Stimulated activated CD4-positive, alpha-beta T cell treated with anti-CD3 and anti-CD28 coated beads, TNF-alpha, amount 100 ng/mL, for 1 hour (primary cell): ENCODE measurements around the gene GCLM.
A peak's percentile ranks its signal among the peaks of the same experiment; 100 is the strongest.
"Not testable (repeated sequence)": the region's sequence is repeated elsewhere in the genome, so short reads cannot be mapped to it uniquely, and the experiment has no call there.

Experiments used
- DNase-seq, 3 donors: peaks; one replicate each; pipeline ENCODE4 v3.0.0-alpha.2; 2020; ENCODE audit warnings: low read depth in 3 of 3, low spot score in 1 of 3

GCLM gene, protein sequence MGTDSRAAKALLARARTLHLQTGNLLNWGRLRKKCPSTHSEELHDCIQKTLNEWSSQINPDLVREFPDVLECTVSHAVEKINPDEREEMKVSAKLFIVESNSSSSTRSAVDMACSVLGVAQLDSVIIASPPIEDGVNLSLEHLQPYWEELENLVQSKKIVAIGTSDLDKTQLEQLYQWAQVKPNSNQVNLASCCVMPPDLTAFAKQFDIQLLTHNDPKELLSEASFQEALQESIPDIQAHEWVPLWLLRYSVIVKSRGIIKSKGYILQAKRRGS

DNA sequence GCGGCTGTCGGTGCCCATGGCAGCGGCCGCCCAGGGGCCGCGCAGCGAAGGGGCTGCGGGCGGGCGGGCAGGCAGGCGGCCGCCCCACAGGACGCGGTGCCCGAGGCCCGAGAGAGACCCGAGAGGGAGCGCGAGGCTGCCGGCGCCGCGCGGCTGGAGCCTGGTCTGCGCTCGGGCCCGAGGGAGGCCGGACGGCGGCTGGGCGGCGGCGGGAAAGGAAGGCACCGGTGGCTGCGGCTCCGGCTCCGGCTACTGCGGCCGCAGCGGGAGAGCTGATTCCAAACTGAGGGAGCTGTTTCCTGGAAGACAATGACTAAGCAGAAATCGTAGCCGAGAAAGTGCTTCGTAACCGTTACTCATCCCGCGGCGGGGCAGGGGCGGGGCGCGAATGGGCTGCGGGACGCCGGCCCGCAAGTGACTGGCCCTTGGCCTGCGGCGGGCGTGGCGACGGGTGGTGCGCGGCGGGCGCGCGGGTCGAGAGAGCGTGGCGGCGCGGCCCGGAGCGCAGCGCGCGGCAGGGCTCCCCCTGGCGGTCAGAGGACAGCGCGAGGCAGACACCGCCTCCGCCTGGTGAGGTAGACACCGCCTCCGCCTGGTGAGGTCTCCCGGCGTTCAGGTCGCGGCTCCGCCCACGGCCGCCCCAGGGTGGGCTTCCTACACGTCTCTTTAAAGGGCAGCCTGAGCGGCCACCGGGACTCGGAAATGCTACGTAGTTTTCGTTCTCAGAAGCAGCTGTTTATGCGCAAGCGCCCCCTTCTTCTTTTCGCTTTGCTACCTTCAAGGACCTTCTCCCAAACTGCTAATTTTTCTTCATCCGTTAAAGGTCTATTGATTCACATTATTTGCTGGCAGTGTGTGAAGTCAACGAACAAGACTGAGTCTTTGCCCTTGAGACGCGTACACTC, at the start of gene GCLM:
Gene GCLM, minus strand, starts transcription at position 285 of the 905 bp plus-strand sequence. Its CDS starts 267 bp downstream, at position 18.
- DNase-seq = peak; percentile 69 to 89 (median 81)

DNA sequence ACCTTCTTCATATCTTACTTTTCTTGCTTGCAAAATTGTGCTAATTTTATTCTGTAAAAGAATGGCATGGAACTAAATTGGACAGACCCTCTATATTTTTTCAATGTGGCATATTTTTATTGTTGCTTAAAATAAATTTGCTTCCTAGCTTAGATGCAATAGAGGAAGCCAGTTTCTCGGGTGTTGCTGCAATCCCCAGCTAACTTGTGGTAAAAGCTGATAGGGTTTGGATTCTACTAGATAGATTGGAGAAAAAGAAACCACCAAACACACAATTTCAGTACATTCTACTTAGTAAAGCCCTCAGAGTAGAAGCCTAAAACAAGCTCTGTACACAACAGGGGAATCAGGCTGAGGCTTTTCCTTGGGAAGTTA, 49.5 kb upstream of the GCLM start:
- DNase-seq = no peak

DNA sequence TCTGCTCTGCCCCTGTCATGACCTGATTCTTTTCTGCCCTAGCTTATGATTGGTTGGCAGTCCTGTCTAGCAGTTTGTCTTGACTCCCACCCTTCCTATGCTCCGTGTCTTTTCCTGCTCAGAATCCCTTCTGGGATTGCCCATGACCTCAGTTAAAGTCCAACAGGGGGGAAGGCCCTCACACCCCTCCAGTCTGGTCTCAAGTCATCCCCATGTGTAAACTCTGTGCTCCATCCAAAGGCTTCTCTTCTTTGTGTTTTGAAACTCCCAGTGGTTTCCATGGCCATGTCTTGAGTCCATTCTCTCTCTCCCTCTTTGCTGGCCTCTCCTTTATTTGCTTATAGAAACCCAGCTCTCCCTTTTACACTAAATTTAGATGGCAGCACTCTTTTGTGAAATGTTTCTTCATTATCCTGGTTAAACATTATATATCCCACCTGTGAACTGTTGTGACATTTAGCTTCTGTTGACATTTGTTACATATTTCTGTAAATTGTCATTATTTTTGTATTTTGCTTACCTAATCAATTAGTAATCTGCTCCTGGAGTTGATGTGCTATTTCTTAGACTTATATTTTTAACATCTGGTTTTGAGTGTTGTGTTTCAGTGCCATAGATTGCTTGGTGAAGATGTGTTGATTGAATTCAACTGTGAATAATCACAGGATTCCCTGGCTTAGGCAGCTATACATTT, 48.9 kb upstream of the GCLM start:
- no peak for DNase-seq

DNA sequence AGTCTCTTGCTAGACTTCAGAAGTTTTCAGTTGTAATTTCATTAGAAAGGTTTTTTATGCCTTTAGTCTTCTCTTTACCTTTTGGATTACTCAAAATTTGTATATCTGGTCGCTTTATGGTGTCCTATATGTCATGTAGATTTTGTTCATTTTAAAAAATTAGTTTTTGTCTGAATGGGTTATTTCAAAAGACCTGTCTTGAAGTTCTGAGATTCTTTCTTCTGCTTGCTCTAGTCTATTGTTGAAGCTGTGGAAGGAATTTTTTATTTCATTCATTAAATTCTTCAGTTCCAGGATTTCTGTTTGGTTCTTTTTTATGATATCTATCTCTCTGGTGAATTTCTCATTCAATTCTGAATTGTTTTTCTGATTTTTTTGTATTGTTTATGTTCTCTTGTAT, 46.5 kb upstream of the GCLM start:
- DNase-seq = no peak

DNA sequence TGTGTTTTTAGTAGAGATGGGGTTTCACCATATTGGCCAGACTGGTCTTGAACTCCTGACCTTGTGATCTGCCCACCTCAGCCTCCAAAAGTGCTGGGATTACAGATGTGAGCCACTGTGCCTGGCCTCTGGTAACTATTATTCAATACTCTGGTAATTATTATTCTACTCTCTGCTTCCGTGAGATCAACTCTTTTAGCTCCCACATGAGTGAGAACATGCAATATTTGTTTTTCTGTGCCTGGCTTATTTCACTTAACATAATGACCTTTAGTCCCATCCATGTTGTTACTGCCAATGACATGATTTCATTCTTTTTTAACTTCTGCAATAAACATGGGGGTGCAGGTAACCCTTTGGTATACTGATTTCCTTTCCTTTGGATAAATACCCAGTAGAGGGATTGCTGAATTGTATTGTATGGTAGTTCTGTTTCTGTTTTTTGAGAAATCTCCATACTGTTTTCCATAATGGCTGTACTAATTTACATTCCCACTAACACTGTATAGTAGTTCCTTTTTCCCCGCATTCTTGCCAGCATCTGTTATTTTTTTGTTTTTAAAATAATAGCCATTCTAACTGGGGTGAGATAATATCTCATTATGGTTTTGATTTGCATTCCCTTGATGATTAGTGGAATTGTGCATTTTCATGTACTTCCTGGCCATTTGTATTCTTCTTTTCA, 37.9 kb upstream of the GCLM start:
- not testable (repeated sequence) for DNase-seq

DNA sequence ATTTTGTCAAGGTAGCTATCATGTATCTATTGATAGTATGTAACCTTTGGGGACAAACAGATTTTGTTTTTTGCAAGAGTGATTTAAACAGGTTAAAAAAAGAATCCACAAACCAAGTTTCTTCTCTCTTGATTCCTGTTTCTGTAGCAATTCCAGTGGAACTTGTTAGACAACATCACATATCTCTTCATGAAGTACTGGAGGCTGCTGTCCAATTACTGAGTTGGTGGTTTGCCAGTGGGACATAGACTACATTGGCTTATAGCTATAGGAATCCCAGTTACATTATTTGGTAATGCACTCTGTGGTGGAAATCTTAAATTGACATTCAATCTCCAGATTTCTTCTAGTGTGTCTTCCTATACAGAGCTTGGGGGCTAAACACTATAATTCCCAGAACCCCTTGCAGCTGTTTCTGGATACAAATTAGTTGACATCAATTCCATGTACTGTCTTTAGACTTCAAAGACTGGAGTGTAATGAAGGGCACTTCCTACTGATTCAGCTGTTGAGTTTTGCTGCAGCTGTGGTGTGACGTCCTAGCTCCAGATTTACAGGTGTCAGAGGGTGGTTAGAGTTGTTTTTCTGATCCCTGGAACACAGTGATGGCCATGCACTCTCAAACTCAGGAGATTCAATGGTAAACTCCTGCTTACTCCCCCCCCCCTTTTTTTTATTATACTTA, 29.4 kb upstream of the GCLM start:
- no peak for DNase-seq

DNA sequence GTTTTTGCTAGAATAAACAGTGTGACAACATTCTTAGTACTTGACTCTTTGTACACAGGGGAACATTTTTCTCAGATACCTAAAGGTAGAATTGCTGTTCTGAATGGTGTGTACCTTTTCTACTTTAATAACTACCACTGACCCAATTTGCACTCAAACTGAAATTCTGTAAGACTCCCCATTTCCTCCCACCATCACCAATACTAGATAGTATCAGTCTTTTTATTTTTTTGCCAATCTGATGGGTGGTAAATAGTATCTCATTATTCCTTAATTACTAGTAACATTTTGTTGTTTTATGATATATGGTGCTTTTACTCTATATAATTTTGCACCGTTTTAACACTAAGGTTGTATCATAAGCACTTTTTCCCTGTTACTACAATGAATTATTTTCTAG, 28.8 kb upstream of the GCLM start:
- DNase-seq = no peak

DNA sequence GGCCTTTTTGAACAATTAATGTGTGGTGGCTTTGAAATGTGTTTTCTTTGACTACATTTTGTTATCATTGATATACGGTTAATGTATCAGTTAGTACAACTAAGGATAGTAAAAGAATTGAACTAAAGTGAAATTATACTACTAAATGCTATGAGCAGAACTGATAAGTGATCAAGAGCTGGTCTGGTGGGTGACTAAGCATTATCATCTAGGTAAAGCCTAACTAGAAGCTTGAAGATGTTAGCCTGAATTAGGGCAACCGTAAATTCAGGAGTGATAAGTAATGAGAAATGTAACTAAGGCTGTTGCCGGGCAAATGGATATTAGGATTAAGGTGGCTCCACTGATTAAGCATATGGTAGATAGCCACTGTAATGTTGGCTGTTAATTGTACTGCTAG, 16.0 kb upstream of the GCLM start:
- no peak for DNase-seq

DNA sequence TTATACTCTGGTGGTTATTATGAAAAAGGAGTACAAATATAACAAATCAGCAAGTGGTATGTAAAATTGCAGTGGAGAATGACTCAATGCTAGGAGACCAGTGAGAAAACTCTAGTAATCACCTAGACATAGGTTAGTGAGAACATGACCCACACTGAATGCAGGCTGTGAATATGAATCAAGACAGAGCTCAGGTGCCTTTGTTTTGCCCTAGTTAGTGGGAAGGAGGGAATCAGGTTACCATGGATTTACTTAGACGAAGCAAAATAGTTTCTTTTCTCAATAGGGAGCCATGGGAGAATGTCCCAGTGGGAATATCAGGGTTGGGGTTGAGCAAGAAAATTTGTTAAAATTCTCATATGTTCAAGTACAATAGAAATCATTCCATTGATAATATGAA, 10.6 kb upstream of the GCLM start:
- no peak for DNase-seq

DNA sequence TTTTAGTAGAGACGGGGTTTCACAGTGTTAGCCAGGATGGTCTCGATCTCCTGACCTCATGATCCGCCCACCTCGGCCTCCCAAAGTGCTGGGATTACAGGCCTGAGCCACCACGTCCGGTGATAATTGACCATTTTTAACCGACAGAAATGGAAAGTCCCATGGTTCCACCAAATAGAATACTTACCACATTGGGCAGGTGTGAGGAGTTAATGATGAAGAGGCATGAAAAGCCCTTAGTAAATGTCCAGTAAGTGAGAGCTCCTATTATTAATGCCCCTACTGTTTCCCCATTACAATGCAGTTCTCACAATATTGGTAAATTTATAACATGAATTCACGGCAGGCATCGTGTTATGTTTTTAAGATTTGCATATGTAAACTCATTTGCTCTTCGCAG, 8.1 kb upstream of the GCLM start:
- DNase-seq = no peak

DNA sequence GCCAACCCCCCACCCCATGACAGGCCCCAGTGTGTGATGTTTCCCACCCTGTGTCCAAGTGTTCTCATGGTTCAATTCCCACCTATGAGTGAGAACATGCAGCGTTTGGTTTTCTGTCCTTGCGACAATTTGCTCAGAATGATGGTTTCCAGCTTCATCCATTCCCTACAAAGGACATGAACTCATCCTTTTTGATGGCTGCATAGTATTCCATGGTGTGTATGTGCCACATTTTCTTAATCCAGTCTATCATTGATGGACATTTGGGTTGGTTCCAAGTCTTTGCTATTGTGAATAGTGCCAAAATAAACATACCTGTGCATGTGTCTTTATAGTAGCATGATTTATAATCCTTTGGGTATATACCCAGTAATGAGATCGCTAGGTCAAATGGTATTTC, 1.6 kb upstream of the GCLM start:
- DNase-seq = not testable (repeated sequence)

DNA sequence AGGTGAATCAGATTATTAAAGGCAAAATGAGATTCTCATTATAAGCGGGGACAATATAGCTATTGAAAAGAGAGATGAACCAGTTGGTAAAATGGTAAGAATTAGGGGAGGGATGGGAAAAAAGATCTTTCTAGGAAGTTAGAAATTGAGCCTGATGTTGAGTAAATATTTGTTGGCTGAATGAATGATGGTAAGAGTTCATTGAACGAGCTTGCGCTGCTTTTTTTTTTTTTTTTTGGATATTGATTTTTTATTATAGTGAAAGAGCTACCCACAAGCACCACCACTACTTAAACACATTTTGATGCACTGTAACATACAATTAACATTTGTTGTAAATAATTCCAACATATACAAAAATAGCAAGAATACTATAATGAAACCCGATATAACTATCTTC, 1.1 kb upstream of the GCLM start:
- no peak for DNase-seq

DNA sequence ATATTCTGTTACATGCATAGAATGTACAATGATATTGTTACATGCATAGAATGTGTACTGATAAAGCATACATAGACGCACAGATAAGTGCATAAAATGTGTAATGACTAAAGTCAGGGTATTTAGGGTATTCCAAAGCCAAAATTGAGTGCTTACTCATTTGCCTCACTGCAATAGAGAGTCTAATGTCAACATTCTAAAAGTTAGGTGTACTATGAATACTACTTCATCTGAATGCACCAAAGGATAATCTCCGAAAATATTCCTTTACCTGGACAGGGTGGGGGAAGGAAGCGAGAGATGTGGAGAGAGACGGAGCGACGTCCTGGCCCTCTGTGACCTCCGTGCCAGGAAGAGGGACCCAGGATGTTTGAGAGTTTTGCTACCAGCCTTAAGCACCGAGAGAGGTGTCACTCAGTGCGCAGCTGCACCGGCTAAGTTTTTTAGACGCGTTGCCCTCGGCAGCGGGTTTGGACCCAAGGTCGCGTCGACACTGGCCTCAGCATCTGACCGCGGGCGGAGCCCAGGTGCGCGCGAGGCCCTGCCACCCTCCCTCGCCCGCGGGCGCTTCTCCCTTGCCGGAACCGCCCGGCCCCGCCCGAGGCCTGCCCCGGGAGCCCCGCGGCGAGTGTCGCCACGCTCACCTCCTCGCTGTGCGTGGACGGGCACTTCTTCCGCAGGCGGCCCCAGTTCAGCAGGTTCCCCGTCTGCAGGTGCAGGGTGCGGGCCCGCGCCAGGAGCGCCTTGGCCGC, 660 bp downstream of the GCLM start:
- DNase-seq = peak in 2 of 3 donors; percentile 12 to 26

DNA sequence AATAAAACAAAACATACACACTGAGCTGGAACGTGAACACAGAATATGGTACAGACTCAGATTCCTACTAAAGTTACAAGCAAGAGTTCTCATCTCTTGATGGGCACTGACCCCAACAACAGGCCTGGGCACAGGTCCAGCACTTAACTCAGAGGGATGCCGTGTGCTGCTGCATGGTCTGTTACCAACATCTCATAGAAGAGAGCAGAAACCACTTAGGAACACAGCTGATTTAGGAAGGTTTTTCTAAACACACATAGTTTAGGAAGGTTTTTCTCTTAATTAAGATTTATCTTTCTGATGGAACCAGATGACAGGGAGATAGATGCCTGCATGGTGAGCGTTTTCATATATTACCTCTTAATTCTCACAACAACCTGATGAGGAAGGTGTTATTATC, 1.5 kb downstream of the GCLM start:
- no peak for DNase-seq

DNA sequence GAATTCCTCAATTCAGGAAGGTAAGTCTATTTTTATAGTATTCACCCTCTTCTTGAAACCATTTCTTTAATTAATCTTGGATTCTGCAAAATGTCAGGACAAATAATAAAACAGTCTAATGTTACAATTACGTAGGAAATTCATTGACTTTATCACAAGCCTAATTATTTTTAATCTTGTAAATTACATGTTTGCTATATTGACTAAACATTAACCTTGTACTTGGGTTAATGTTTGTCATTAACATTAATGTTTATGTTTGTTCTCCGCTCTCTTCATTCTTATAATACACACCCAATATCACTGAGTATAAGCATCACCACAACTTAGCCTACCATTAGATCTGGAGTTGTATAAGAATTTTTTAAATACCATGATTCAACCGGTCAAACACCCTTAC, 2.8 kb downstream of the GCLM start:
- no peak for DNase-seq

DNA sequence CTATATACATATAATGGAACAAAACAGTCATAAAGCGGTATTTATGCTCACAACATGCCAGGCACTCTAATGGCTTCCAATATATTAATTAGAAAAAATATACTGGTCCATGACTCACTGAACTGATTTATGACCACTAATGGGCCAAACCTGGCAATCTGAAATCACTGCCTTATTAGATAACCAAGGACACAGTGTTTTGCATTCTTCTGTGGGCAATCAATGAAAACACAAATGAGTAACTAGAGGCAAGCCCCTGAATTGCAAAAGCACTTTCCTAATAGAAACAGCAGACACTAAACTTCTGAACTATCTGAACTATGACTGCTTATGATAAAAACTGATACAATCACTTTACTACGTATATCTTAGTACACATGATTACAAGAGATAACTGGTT, 3.5 kb downstream of the GCLM start:
- no peak for DNase-seq

DNA sequence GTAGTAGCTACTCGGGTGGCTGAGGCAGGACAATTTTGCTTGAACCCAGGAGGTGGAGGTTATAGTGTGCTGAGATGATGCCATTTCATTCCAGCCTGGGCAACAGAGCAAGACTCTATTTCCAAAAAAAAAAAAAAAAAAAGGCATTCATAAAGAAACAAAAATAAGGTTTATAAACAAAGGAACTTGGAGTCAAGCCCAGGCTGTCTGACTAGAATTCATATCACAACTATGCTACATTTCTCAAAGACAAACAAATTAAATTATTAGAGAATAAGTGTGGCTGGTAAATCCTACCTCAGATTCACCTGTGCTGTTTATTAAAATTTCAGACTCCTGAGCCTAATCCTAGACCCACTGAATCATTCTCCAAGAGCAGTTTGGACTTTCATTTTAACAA, 4.2 kb downstream of the GCLM start:
- no peak for DNase-seq

DNA sequence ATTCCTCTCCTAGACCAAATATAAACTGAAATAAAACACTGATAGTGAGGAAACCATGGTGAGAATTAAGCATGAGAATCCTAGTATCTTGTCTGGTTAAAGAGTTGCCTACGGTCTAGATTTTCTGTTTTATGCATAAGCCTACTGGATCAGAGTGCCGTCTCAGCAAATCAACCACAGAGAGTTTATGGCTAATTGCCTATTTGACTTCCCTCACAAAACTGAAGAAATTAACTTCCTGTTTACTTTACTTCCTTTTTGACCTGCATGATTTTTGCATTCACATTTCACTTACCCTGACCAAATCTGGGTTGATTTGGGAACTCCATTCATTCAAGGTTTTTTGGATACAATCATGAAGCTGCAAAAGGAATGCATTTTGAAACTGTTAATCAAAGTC, 5.0 kb downstream of the GCLM start:
- DNase-seq = no peak

DNA sequence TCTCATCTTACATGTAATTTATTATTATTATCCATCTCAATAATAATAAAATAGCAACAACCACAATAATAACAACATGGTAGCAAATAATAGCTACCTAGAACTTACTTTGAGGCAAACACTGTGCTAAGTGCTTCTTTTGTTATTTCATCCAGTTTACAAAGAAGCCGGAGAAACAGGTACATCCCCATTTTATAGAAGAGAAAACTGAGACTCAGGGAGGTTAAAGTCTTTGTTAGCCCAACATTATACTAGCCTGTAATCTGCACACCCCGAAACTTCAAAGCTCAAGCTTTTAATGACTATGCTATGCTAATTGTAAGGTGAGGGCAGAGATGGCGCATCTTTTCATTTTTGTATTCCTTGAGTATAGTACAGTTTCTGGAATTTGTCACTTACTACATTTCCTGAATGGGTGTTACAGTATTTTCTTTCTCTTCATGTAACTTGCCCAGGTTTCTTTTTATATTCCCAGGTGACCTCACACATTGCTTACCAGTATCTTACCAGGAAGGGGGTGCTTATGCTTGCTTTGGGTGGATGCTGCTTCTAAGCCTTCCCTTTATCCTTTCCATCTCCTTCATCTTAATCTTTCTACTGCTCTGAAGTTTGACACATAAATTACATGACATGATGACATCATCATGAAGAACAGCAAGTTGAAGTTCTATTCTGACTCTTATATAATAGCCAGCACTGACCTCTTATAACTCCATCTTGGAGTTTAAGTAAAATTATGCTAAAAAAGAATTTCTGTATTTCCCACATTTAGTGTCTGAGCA, 8.3 kb downstream of the GCLM start:
- DNase-seq = no peak
